Measurements from ENCODE around the gene SLC7A9. TPM values are rescaled to one million over a fixed set of nuclear protein-coding genes. Genes with fewer than 3 reads are reported as not detected.

SLC7A9 gene
- total RNA-seq, 2 donors from 2014 or later, result 0.28 TPM; not detected in 1

- no peaks in the 10 kb centered on the region for H3K9me3 ChIP-seq
- no peak for DNase-seq (ENCODE audit: low spot score)
- H3K4me1 ChIP-seq (replicated peaks), result peaks cover 2% of the 10 kb centered on the region
- TF ChIP-seq CTCF (IDR thresholded peaks at IDR 0.05) (no peak), POLR2A (IDR thresholded peaks at IDR 0.05) (no peak), POLR2AphosphoS5 (IDR thresholded peaks at IDR 0.05) (no peak)
- intact Hi-C loops (cut with DNase I), result no loop called here
- WGBS, result 54% methylated on average over 12 of the region's 12 CpGs
- no peaks in the 10 kb centered on the region for H3K27me3 ChIP-seq (replicated peaks; ENCODE audit: insufficient read depth)
- H3K27ac ChIP-seq, result no peak overlapping the region
- H3K36me3 ChIP-seq, result no peaks in the 10 kb centered on the region
- H3K4me3 ChIP-seq, result no peak overlapping the region
These were observed 45.5 kb upstream of the SLC7A9 start for GRCh38 chr19:32914879-32915660.

- no peak for DNase-seq (ENCODE audit: low spot score)
- TF ChIP-seq POLR2A (IDR thresholded peaks at IDR 0.05) (no peak), CTCF (IDR thresholded peaks at IDR 0.05) (no peak), POLR2AphosphoS5 (IDR thresholded peaks at IDR 0.05) (no peak)
- Histone ChIP-seq H3K27ac (peak overlapping the region; percentile 53 to 68), H3K36me3 (no peaks in the 10 kb centered on the region), H3K9me3 (no peaks in the 10 kb centered on the region), H3K4me1 (replicated peaks) (no peaks in the 10 kb centered on the region), H3K27me3 (replicated peaks; ENCODE audit: insufficient read depth) (no peaks in the 10 kb centered on the region), H3K4me3 (no peak overlapping the region)
- intact Hi-C loops (cut with DNase I), result no loop called here
- WGBS, result 83% methylated on average over 4 of the region's 4 CpGs
These were observed 41.9 kb upstream of the SLC7A9 start for GRCh38 chr19:32911467-32911866.

GRCh38 chr19:32910874-32911273, 41.3 kb upstream of the SLC7A9 start:
- DNase-seq (ENCODE audit: low spot score), result peak; percentile 50
- no peaks in the 10 kb centered on the region for H3K9me3 ChIP-seq
- no peaks in the 10 kb centered on the region for H3K27me3 ChIP-seq (replicated peaks; ENCODE audit: insufficient read depth)
- intact Hi-C loops (cut with DNase I), result no loop called here
- no peaks in the 10 kb centered on the region for H3K4me1 ChIP-seq (replicated peaks)
- H3K27ac ChIP-seq, result peak overlapping the region; percentile 53 to 68
- no peak overlapping the region for H3K4me3 ChIP-seq
- 40% methylated on average over 5 of the region's 5 CpGs for WGBS
- H3K36me3 ChIP-seq, result no peaks in the 10 kb centered on the region
- no peak for TF ChIP-seq CTCF (IDR thresholded peaks at IDR 0.05)
- TF ChIP-seq POLR2A (IDR thresholded peaks at IDR 0.05), result no peak
- peak; percentile 90 for TF ChIP-seq POLR2AphosphoS5 (IDR thresholded peaks at IDR 0.05)

- intact Hi-C loops (cut with DNase I), result no loop called here
- Histone ChIP-seq H3K36me3 (no peaks in the 10 kb centered on the region), H3K9me3 (no peaks in the 10 kb centered on the region), H3K4me3 (no peak overlapping the region), H3K27ac (no peak overlapping the region), H3K27me3 (replicated peaks; ENCODE audit: insufficient read depth) (no peaks in the 10 kb centered on the region), H3K4me1 (replicated peaks) (no peaks in the 10 kb centered on the region)
- TF ChIP-seq POLR2A (IDR thresholded peaks at IDR 0.05) (no peak), POLR2AphosphoS5 (IDR thresholded peaks at IDR 0.05) (no peak), CTCF (IDR thresholded peaks at IDR 0.05) (no peak)
- DNase-seq (ENCODE audit: low spot score), result no peak
- 93% methylated on average over 5 of the region's 5 CpGs for WGBS
These were observed 40.5 kb upstream of the SLC7A9 start for GRCh38 chr19:32910094-32910493.

GRCh38 chr19:32909257-32909656, 39.7 kb upstream of the SLC7A9 start:
- H3K27ac ChIP-seq, result no peak overlapping the region
- H3K4me3 ChIP-seq, result no peak overlapping the region
- intact Hi-C loops (cut with DNase I), result no loop called here
- no peaks in the 10 kb centered on the region for H3K36me3 ChIP-seq
- H3K9me3 ChIP-seq, result no peaks in the 10 kb centered on the region
- TF ChIP-seq CTCF (IDR thresholded peaks at IDR 0.05) (no peak), POLR2AphosphoS5 (IDR thresholded peaks at IDR 0.05) (no peak), POLR2A (IDR thresholded peaks at IDR 0.05) (no peak)
- no peaks in the 10 kb centered on the region for H3K27me3 ChIP-seq (replicated peaks; ENCODE audit: insufficient read depth)
- DNase-seq (ENCODE audit: low spot score), result no peak
- H3K4me1 ChIP-seq (replicated peaks), result no peaks in the 10 kb centered on the region
